ENCODE measurements around the gene HECTD4.

DNA sequence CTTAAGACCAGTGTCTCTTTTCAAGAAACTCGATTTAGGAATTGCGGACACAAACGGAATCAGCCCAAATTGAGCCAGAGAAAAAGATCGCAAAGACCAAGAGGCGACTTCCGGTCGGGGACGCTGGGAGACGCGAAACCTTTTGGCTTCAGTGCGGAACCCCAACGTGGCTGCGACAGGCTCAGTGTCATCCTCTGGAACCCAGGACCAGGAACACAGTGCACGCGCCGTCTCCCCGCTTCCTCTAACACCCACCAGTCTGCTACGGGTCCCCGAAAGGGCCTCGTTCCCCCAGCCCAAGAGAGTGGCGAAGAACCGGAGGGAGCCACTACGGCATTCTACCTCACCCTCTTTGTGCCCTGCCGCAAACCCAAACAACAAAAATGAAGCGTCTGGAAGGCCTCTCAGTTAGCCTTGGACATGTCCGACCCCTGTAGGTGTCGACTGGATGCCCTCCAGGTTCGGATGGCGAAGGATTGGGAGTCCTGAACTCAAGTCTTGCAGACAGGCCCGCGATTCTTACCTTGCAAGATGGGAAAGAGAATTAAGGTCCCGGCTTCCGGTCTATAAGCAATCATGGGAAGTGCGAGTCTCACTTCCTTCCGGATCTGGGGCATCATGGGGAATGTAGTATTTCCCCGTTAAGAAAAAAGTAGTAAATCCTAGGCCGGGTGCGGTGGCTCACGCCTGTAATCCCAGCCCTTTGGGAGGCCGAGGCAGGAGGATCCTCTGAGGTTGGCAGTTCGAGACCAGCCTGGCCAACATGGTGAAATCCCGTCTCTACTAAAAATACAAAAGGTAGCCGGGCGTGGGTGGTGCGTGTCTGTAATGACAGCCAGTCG is 27.1 kb upstream of the HECTD4 start, which contains the start of gene RPL6:
- TF ChIP-seq, protein P1, sequence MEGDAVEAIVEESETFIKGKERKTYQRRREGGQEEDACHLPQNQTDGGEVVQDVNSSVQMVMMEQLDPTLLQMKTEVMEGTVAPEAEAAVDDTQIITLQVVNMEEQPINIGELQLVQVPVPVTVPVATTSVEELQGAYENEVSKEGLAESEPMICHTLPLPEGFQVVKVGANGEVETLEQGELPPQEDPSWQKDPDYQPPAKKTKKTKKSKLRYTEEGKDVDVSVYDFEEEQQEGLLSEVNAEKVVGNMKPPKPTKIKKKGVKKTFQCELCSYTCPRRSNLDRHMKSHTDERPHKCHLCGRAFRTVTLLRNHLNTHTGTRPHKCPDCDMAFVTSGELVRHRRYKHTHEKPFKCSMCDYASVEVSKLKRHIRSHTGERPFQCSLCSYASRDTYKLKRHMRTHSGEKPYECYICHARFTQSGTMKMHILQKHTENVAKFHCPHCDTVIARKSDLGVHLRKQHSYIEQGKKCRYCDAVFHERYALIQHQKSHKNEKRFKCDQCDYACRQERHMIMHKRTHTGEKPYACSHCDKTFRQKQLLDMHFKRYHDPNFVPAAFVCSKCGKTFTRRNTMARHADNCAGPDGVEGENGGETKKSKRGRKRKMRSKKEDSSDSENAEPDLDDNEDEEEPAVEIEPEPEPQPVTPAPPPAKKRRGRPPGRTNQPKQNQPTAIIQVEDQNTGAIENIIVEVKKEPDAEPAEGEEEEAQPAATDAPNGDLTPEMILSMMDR (IDR thresholded peaks at IDR 0.05; ENCODE audit: low read length): no peak
- no peak for TF ChIP-seq EZH2 (IDR thresholded peaks at IDR 0.05; ENCODE audit: borderline replicate concordance, low read length)
